GM03348 (cell line): ENCODE data around the gene C19orf25.

ENCODE experiments used
- DNase-seq: peaks from one replicate; pipeline ENCODE4 v3.0.0; 2012; ENCODE audit warnings: low spot score

The C19orf25 gene

GRCh38 chr19:1432507-1432887, 46.5 kb downstream of the C19orf25 start:
- no peak for DNase-seq

DNA sequence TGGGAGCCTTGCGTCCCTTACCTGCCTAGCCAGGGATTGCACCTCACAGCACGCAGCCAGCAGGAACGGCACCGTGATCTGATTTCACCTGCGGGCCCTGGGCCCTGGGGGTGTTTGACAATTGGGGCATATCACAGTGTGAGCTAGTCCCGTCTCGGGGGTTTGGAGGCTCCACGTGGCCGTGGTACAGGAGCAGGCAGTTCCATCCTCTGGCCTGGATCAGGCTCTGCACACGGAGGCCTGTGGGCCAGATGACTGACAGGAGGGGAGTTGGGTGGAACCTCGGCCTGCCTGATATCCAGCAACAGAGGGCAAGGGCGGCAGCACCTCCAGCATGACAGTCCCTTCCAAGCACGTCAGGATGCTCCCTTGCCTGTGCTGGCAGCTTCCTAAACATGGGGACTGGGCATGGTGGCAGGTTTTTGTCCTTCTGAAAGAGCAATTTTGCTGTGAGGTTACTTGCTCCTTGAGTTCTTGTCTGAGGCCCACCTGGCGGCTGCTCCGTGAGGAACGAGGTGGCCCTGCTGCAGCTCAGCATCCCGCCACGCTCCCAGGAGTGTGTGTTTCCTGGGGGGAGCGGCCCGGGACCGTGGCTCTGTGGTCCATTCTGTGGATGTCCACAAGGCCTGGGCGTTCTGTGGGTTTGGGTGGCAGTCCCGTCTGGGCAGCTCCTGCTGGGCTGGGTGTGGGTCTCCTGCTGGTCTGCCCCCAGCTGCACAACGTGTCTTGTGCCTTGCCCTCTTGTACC, 47.1 kb downstream of the C19orf25 start:
- DNase-seq: no peak

DNA sequence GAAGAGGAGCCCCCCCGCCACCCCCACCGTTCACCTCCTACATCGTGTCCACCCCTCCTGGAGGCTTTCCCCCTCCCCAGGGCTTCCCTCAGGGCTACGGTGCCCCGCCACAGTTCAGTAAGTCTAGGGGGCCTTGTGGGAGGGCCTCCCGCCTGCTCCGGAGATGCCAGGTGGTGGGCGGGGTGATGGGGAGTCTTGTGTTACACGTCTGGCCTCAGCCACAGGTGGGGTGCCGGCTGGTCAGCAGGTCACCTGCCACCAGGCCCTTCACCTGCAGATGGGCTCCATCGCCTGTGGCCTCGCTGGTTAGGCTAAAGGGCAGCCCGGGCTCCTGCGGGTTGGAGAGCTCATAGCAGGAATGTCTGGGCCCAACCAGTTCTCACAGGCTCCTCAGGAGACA, 48.8 kb downstream of the C19orf25 start:
- DNase-seq: no peak

DNA sequence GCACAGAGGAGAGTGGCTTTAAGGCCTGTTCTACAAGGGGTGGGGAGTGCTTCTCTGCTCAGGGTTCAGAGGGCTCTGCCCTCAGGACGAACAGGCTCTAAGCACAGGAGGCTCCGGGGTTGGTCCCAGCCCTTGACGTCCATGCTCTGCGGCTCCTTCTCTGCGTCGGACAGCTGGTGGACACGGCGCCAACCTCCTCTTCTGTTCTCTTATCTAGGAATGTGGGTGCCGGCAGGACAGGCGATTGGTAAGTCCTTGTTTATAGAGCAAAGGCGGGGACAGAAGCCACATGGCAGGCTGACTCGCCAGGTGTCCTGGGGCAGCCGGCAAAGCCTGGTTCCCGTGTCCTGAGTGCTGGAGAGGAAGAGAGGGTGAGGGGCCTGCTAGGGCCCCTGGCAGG, 49.3 kb downstream of the C19orf25 start:
- DNase-seq: no peak

DNA sequence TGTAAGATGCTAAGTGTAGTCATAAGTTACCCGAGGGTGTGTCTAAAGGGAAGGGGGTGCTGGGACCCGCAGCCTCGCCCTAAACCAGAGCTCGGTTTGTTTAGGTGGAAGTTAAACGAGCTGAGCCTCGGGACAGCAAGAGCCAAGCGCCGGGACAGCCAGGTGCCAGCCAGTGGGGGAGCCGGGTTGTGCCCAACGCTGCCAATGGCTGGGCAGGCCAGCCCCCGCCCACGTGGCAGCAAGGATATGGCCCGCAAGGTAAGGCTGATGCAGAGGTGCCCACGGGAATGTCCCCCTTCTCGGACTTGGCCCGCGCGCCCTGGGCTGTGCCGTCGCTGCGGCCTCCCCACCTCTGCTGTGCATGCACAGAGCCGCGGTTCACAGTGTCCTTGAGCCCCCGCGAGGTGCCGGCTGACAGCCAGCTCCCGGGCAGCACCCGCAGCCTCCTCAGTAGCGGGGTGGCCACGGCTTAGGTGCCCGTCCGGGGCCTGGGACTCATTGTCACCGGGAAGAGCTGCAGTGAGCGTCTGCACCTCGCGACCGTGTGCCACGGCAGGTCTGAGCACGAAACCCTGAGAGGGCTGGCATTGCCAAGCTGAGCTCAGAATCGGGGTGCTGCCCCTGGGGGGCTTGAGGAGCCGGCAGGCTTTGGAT, 50.1 kb downstream of the C19orf25 start:
- DNase-seq: no peak

- DNase-seq: no peak
Measured at GRCh38 chr19:1427221-1427920, 51.6 kb downstream of the C19orf25 start.

DNA sequence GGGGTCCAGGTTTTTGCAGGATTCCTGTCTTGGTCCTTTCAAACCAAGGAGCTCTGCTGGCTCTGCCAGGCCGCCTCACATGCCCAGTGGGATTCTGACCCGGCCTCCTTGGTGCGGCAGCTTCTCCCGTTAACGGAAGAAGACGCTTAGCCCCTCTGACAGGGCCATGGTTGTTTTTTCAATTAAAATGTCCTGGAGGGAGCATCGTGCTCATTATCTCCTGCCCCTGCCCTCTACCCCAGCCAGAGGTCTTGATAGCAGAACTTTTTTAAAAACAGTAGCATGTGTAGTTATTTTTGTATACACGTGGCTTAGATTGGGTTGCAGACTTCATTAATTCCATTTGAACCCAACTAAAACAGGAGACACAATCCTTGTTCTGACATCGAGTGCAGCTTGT, 52.3 kb downstream of the C19orf25 start:
- no peak for DNase-seq

DNA sequence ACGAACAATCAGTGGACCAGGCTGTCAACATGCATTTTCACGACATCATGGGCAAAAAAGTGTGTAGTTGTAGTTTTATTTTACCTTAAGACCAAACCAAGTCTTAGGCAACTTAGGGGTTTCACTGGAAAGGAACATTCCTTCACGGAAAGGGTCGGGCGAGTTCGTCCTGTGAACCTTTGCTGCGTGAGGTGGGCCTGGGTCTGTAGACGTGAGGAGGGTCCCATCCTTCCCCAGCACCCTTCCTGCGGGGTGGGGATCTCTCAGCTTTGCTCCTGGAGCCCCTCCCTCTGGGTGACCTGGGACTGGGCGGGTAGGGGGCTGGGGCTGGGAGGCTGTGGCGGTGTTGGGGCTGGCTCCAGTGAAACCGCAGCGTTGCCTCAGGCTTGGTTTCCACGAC, 53.1 kb downstream of the C19orf25 start:
- DNase-seq: no peak

GRCh38 chr19:1425102-1425837, 53.7 kb downstream of the C19orf25 start:
- DNase-seq: no peak

DNA sequence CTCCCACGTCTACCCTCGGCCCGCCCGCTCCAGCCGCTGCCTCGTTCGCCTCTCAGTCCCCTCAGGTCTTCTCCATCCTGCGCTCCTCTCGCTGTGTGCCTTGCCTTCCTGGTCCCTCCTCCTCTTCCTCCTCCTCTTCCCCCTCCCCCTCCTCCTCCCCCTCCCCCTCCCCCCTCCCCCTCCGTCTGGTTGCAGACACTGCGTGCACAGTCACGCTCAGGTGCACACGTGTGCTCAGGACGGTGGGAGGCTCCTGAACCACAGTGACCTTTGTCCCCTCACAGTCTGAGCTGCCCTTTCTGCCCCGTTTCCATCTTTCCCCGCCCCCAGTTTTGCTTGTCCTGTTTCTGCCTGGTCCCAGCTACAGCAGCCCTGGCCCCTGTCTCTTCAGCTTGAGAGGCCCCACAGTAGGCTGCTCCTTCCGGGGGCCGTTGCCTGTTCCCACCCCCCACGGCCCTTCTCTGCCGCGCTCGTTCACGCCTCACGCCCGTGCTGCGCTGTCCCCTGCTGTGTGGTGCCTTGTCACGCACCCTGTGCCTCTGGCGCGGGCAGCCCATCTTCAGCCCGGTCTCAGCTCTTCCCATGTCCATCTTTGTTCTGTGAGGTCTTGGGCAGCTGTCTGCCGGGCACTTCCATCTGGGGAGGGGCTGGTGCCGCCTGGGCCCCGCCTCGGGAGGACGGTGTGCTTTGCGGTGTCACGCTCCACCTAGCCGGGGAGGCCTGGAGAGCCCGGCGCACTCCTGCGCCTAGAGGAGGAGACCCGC, 54.6 kb downstream of the C19orf25 start:
- no peak for DNase-seq

GRCh38 chr19:1423436-1424191, 55.4 kb downstream of the C19orf25 start:
- no peak for DNase-seq
